Measurements from ENCODE around the gene TNS1.

GRCh38 chr2:217924346-217924901 is 78.4 kb downstream of the TNS1 start:
- TF ChIP-seq, protein P1, sequence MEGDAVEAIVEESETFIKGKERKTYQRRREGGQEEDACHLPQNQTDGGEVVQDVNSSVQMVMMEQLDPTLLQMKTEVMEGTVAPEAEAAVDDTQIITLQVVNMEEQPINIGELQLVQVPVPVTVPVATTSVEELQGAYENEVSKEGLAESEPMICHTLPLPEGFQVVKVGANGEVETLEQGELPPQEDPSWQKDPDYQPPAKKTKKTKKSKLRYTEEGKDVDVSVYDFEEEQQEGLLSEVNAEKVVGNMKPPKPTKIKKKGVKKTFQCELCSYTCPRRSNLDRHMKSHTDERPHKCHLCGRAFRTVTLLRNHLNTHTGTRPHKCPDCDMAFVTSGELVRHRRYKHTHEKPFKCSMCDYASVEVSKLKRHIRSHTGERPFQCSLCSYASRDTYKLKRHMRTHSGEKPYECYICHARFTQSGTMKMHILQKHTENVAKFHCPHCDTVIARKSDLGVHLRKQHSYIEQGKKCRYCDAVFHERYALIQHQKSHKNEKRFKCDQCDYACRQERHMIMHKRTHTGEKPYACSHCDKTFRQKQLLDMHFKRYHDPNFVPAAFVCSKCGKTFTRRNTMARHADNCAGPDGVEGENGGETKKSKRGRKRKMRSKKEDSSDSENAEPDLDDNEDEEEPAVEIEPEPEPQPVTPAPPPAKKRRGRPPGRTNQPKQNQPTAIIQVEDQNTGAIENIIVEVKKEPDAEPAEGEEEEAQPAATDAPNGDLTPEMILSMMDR (conservative IDR thresholded peaks at IDR 0.05; ENCODE audit: low read depth, low read length): no peak
- no peak for TF ChIP-seq EZH2phosphoT487 (IDR thresholded peaks at IDR 0.05; ENCODE audit: borderline replicate concordance, low read length)
